ENCODE measurements around the gene XAGE5. TPM values are rescaled to one million over a fixed set of nuclear protein-coding genes. Genes with fewer than 3 reads are reported as not detected.
"Not testable (repeated sequence)": the region's sequence is repeated elsewhere in the genome, so short reads cannot be mapped to it uniquely, and the experiment has no call there.

Gene XAGE5
- total RNA-seq = not detected

- CTCF ChIA-PET = no interaction called here
- Mint-ChIP-seq H3K36me3 (ENCODE audit: low read depth) (no peaks in the 10 kb centered on the region), H3K9me3 (ENCODE audit: low read depth) (no peaks in the 10 kb centered on the region), H3K27me3 (no peaks in the 10 kb centered on the region), H3K4me1 (no peaks in the 10 kb centered on the region), H3K4me3 (no peak within 1 kb of the TSS), H3K27ac (no peak within 1 kb of the TSS)
- POLR2A ChIA-PET = no interaction called here
- no peak for ATAC-seq
- DNase-seq = no peak
- intact Hi-C loops (cut with DNase I, micrococcal nuclease) = no loop called here
These were observed at the start of gene XAGE5 for GRCh38 chrX:52811065-52811625. XAGE5 (plus strand) TSS chrX:52811287; CDS start chrX:52812567, 1,280 bp downstream.

- H3K4me1 Mint-ChIP-seq; H3K27ac Mint-ChIP-seq; CTCF ChIA-PET; H3K36me3 Mint-ChIP-seq (ENCODE audit: low read depth); intact Hi-C loops (cut with DNase I, micrococcal nuclease); H3K27me3 Mint-ChIP-seq; ATAC-seq; H3K4me3 Mint-ChIP-seq; POLR2A ChIA-PET; DNase-seq; H3K9me3 Mint-ChIP-seq (ENCODE audit: low read depth): not testable (repeated sequence)
These were observed 45.1 kb upstream of the XAGE5 start for GRCh38 chrX:52765983-52766382.

GRCh38 chrX:52773504-52773903, 37.6 kb upstream of the XAGE5 start:
- H3K4me1 Mint-ChIP-seq; H3K27me3 Mint-ChIP-seq; CTCF ChIA-PET; H3K27ac Mint-ChIP-seq; H3K36me3 Mint-ChIP-seq (ENCODE audit: low read depth); ATAC-seq; H3K9me3 Mint-ChIP-seq (ENCODE audit: low read depth); POLR2A ChIA-PET; DNase-seq; intact Hi-C loops (cut with DNase I, micrococcal nuclease); H3K4me3 Mint-ChIP-seq: not testable (repeated sequence)

GRCh38 chrX:52797327-52797726, 13.8 kb upstream of the XAGE5 start, which contains the start of gene SPANXN5:
SPANXN5 (minus strand) TSS chrX:52797427; CDS start chrX:52797348, 79 bp downstream.
- H3K9me3 Mint-ChIP-seq (ENCODE audit: low read depth); ATAC-seq; H3K4me3 Mint-ChIP-seq; intact Hi-C loops (cut with DNase I, micrococcal nuclease); H3K27me3 Mint-ChIP-seq; H3K27ac Mint-ChIP-seq; H3K4me1 Mint-ChIP-seq; H3K36me3 Mint-ChIP-seq (ENCODE audit: low read depth); CTCF ChIA-PET; DNase-seq; POLR2A ChIA-PET: not testable (repeated sequence)

GRCh38 chrX:52804876-52805275, 6.2 kb upstream of the XAGE5 start:
- intact Hi-C loops (cut with DNase I, micrococcal nuclease); H3K27ac Mint-ChIP-seq; H3K36me3 Mint-ChIP-seq (ENCODE audit: low read depth); DNase-seq; H3K4me3 Mint-ChIP-seq; H3K27me3 Mint-ChIP-seq; H3K9me3 Mint-ChIP-seq (ENCODE audit: low read depth); POLR2A ChIA-PET; ATAC-seq; CTCF ChIA-PET; H3K4me1 Mint-ChIP-seq: not testable (repeated sequence)

- ChIA-PET CTCF (no interaction called here), POLR2A (no interaction called here)
- Mint-ChIP-seq H3K4me3 (no peak overlapping the region), H3K36me3 (ENCODE audit: low read depth) (no peaks in the 10 kb centered on the region), H3K27ac (no peak overlapping the region), H3K4me1 (no peaks in the 10 kb centered on the region), H3K27me3 (no peaks in the 10 kb centered on the region), H3K9me3 (ENCODE audit: low read depth) (no peaks in the 10 kb centered on the region)
- DNase-seq (no peak), ATAC-seq (no peak)
- intact Hi-C loops (cut with DNase I, micrococcal nuclease) = no loop called here
These were observed 8.7 kb downstream of the XAGE5 start for GRCh38 chrX:52819788-52820187.

GRCh38 chrX:52821079-52821760, 10.1 kb downstream of the XAGE5 start:
- Mint-ChIP-seq H3K9me3 (ENCODE audit: low read depth) (no peaks in the 10 kb centered on the region), H3K4me1 (no peaks in the 10 kb centered on the region), H3K27ac (no peak overlapping the region), H3K36me3 (ENCODE audit: low read depth) (no peaks in the 10 kb centered on the region), H3K4me3 (no peak overlapping the region), H3K27me3 (no peaks in the 10 kb centered on the region)
- DNase-seq = no peak
- ChIA-PET POLR2A (no interaction called here), CTCF (no interaction called here)
- ATAC-seq = no peak
- intact Hi-C loops (cut with DNase I, micrococcal nuclease) = no loop called here

- ATAC-seq = no peak
- Mint-ChIP-seq H3K27me3 (no peaks in the 10 kb centered on the region), H3K4me1 (no peaks in the 10 kb centered on the region), H3K36me3 (ENCODE audit: low read depth) (no peaks in the 10 kb centered on the region), H3K27ac (no peak overlapping the region), H3K9me3 (ENCODE audit: low read depth) (no peaks in the 10 kb centered on the region), H3K4me3 (no peak overlapping the region)
- ChIA-PET CTCF (no interaction called here), POLR2A (no interaction called here)
- no peak for DNase-seq
- intact Hi-C loops (cut with DNase I, micrococcal nuclease) = no loop called here
These were observed 13.5 kb downstream of the XAGE5 start for GRCh38 chrX:52824608-52825007.

- Mint-ChIP-seq H3K9me3 (ENCODE audit: low read depth) (no peaks in the 10 kb centered on the region), H3K4me1 (no peaks in the 10 kb centered on the region), H3K36me3 (ENCODE audit: low read depth) (no peaks in the 10 kb centered on the region), H3K27me3 (no peaks in the 10 kb centered on the region), H3K4me3 (no peak overlapping the region), H3K27ac (no peak overlapping the region)
- intact Hi-C loops (cut with DNase I, micrococcal nuclease) = no loop called here
- ATAC-seq = no peak
- ChIA-PET CTCF (no interaction called here), POLR2A (no interaction called here)
- no peak for DNase-seq
These were observed 19.5 kb downstream of the XAGE5 start for GRCh38 chrX:52830551-52830950.

- ChIA-PET POLR2A (no interaction called here), CTCF (no interaction called here)
- intact Hi-C loops (cut with DNase I, micrococcal nuclease) = no loop called here
These were observed 28.1 kb downstream of the XAGE5 start for GRCh38 chrX:52839137-52839536.

GRCh38 chrX:52843619-52844018, 32.5 kb downstream of the XAGE5 start:
- H3K4me3 Mint-ChIP-seq; DNase-seq; H3K27me3 Mint-ChIP-seq; H3K4me1 Mint-ChIP-seq; ATAC-seq; H3K9me3 Mint-ChIP-seq (ENCODE audit: low read depth); intact Hi-C loops (cut with DNase I, micrococcal nuclease); POLR2A ChIA-PET; H3K36me3 Mint-ChIP-seq (ENCODE audit: low read depth); CTCF ChIA-PET; H3K27ac Mint-ChIP-seq: not testable (repeated sequence)

More at GRCh38 chrX:52839137-52839536, 28.1 kb downstream of the XAGE5 start:
- Mint-ChIP-seq H3K27ac (no peak overlapping the region), H3K4me3 (no peak overlapping the region), H3K36me3 (ENCODE audit: low read depth) (no peaks in the 10 kb centered on the region), H3K27me3 (no peaks in the 10 kb centered on the region), H3K4me1 (no peaks in the 10 kb centered on the region), H3K9me3 (ENCODE audit: low read depth) (no peaks in the 10 kb centered on the region)
- DNase-seq (no peak), ATAC-seq (no peak)

GRCh38 chrX:52852110-52852860, 41.2 kb downstream of the XAGE5 start:
- DNase-seq = no peak
- Mint-ChIP-seq H3K9me3 (ENCODE audit: low read depth) (no peaks in the 10 kb centered on the region), H3K36me3 (ENCODE audit: low read depth) (no peaks in the 10 kb centered on the region), H3K4me1 (no peaks in the 10 kb centered on the region), H3K27ac (no peak overlapping the region), H3K4me3 (no peak overlapping the region), H3K27me3 (peaks cover 7% of the 10 kb centered on the region)
- ATAC-seq = no peak
- intact Hi-C loops (cut with DNase I, micrococcal nuclease) = no loop called here
- ChIA-PET POLR2A (no interaction called here), CTCF (no interaction called here)
